GM10266 (cell line): ENCODE measurements around the gene MBD3L5.
"Not testable (repeated sequence)": the region's sequence is repeated elsewhere in the genome, so short reads cannot be mapped to it uniquely, and the experiment has no call there.

ENCODE experiments used
- DNase-seq: peaks from one replicate; pipeline ENCODE4 v3.0.0; 2012; ENCODE audit errors: extremely low spot score
- TF ChIP-seq, protein P1 (sequence below): IDR thresholded peaks from 2 replicates; pipeline ENCODE4 v1.5.1; 2012; ENCODE audit warnings: mild to moderate bottlenecking, low read depth; ENCODE audit not compliant: control insufficient read depth, insufficient read depth; ENCODE audit errors: missing control alignments

MBD3L5 gene

DNA sequence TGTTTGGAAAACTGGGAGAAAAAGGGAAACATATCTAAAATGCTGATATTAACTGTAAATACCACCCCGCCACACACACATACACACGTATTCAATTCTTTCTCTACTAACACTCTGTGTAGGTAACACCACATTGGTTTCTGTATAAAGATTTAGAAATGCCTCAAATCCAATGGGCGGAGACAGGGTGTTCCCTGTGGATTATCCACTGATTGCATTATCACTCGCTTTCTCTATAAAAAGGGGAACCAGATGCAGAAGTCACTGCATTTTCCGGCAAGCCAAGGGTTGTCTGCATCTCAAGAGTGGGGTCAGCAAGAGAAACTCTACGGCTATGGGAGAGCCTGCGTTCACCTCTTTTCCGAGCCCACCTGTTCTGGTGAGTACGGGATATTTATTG lies at the start of gene MBD3L5:
Gene MBD3L5, plus strand, starts transcription at position 301 of the 400 bp plus-strand sequence. Its CDS starts 34 bp downstream, at position 335.
- DNase-seq = not testable (repeated sequence)

DNA sequence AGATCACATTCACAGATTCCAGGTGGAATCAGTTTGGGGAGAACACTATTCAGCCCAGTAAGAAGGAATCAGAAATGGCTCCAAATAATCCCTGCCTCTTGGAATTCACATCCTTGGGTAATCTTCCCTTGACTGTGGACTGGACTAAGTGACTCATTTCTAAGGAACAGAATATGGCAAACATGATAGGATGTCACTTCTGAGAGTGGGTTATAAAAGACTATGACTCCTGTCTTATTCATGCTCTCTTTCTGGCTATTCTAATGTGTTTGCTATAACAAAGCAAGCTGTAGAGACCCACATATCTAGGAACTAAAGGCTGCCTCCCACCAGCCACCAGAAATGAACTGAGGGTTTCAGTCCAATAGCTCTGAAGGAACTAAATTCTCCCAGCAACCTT lies 46.9 kb upstream of the MBD3L5 start:
- DNase-seq = no peak

DNA sequence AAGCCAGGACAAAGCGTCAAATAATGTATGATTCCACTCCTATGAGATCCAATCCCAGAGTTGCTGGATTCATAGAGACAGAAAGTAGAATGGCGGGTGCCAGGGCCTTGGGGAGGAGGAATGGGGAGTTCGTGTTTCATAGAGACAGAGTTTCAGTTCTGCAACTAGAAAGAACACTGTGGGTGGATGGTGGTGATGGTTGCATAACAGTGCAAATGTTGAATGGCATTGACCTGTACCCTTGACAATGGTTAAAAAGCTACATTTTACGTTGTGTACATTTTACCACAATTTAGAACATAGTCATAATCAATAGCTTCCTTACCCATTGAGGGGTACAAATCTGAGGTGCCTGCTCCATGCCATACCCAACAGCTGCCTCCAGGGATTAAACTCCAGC lies 42.5 kb upstream of the MBD3L5 start:
- TF ChIP-seq, protein P1, sequence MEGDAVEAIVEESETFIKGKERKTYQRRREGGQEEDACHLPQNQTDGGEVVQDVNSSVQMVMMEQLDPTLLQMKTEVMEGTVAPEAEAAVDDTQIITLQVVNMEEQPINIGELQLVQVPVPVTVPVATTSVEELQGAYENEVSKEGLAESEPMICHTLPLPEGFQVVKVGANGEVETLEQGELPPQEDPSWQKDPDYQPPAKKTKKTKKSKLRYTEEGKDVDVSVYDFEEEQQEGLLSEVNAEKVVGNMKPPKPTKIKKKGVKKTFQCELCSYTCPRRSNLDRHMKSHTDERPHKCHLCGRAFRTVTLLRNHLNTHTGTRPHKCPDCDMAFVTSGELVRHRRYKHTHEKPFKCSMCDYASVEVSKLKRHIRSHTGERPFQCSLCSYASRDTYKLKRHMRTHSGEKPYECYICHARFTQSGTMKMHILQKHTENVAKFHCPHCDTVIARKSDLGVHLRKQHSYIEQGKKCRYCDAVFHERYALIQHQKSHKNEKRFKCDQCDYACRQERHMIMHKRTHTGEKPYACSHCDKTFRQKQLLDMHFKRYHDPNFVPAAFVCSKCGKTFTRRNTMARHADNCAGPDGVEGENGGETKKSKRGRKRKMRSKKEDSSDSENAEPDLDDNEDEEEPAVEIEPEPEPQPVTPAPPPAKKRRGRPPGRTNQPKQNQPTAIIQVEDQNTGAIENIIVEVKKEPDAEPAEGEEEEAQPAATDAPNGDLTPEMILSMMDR = no peak
- no peak for DNase-seq

More for the DNA sequence above, 46.9 kb upstream of the MBD3L5 start:
- TF ChIP-seq, protein P1 = no peak

DNA sequence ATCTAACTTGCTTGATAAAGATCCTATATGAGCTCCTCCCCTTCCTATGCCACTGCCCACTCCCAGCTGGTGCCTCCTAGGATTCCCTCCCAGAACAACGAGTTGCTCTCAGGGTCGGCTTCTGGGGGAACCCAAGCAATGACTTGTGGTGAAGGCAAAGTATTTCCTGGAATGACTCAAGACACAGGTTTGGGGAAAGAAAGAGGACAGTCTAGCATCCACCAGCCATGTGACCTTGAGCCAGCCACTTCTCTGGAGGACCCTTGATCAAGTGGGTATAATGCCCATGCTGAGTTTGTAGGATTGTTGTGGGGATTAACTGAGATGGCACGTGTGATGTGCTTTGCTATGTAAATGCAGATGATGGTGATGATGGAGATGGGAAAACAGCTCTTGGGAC lies 42.1 kb upstream of the MBD3L5 start:
- DNase-seq = no peak
- TF ChIP-seq, protein P1 = no peak

DNA sequence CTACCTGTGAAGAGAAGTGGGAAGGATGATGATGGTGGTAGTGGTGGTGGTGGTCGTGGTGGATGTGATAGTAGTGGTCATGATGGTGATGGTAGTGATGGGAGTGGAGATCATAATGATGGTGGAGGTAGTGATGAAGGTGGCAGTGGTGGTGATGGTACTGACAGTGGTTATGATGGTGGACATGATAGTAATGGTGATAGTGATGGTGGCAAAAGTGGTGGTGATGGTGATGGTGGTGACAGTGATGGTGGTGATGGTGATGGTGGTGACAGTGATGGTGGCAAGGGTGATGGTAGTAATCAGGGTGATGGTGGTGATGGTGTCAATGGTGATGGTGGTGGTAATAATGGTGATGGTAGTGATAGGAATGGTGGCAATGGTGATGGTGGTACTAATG lies 35.3 kb upstream of the MBD3L5 start:
- no peak for DNase-seq
- TF ChIP-seq, protein P1 = no peak

DNA sequence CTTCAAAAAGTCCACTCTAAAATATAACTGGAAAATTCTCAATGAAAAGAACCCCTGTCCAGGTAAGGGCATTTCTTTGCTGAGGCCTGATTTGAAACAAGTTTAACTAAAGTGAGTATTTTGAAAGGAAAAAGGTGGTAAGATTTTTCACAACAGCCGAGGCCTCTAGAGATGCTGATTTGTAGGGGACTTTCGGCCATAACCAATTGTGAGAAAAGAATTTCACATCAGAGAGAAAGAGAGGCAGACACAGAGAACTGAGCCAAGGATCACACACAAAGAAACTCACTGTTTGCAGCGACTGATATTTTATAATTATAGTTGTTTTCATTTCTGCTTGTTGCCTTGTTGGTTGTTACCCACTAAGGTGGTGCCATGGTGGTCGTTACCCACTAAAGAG lies 33.6 kb upstream of the MBD3L5 start:
- TF ChIP-seq, protein P1 = no peak
- no peak for DNase-seq

DNA sequence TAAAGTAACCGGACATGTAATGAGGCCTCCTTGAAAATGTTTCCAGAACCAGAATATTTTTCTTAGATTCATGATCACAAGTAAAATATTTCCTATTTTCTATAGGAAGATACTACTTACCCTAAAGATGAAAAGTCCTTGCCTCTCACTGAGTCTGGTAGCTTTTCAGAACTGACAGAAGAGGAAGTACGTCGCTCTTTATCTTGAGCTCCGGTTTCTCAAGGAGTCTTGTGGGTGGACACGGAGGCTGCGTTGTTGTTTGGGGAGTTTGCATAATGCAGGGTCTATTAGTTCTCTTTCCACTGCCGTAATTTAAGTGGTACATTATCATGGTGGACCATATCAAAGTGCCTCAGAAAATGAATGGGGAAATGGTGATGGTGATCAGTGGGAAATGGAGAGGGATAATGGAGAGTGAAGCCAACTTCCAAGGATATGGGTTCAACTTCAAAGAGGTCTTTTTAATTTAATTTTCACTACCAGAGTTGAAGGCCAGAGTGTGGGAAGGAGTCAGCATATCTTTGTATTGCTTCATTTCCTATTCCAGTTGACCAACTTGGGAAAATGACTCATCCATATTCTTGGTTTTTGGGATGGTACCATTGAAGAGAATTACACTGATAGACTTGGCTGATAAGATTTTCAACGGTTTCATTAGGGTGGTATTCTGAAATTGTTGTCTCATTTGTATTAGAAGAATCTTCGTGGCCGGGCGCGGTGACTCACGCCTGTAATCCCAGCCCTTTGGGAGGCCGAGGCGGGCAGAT lies 32.5 kb upstream of the MBD3L5 start:
- no peak for DNase-seq
- TF ChIP-seq, protein P1 = no peak
